T-helper 9 cell (primary cell): ENCODE data around the gene AP2A2.

Source experiments
- DNase-seq: peaks from one replicate; pipeline ENCODE4 v3.0.0-alpha.2; 2020

AP2A2 gene

GRCh38 chr11:1017269-1018005, 91.8 kb downstream of the AP2A2 start:
- DNase-seq = no peak

- DNase-seq = no peak
These were observed 92.4 kb downstream of the AP2A2 start for GRCh38 chr11:1018091-1018490.

- DNase-seq = no peak
These were observed 93.7 kb downstream of the AP2A2 start for GRCh38 chr11:1019321-1019910.

GRCh38 chr11:1020211-1020905, 94.7 kb downstream of the AP2A2 start:
- no peak for DNase-seq

- DNase-seq = no peak
These were observed 96.7 kb downstream of the AP2A2 start for GRCh38 chr11:1022411-1022810.

GRCh38 chr11:1022908-1023810, 97.5 kb downstream of the AP2A2 start:
- no peak for DNase-seq

- no peak for DNase-seq
These were observed 98.3 kb downstream of the AP2A2 start for GRCh38 chr11:1023811-1024596.

GRCh38 chr11:1024597-1025409, 99.1 kb downstream of the AP2A2 start:
- DNase-seq = no peak

GRCh38 chr11:1025410-1026162, 99.9 kb downstream of the AP2A2 start:
- no peak for DNase-seq

GRCh38 chr11:1026163-1026450, 100.4 kb downstream of the AP2A2 start:
- DNase-seq = no peak

GRCh38 chr11:1026641-1027482, 101.2 kb downstream of the AP2A2 start:
- no peak for DNase-seq

GRCh38 chr11:1027483-1028290, 102.0 kb downstream of the AP2A2 start:
- no peak for DNase-seq

- no peak for DNase-seq
These were observed 102.5 kb downstream of the AP2A2 start for GRCh38 chr11:1028291-1028540.

GRCh38 chr11:1028616-1029015, 102.9 kb downstream of the AP2A2 start:
- no peak for DNase-seq

- DNase-seq = no peak
These were observed 103.4 kb downstream of the AP2A2 start for GRCh38 chr11:1029051-1029450.

GRCh38 chr11:1029654-1030053, 104.0 kb downstream of the AP2A2 start:
- DNase-seq = no peak

GRCh38 chr11:1030086-1030485, 104.4 kb downstream of the AP2A2 start:
- DNase-seq = no peak

- DNase-seq = no peak
These were observed 104.9 kb downstream of the AP2A2 start for GRCh38 chr11:1030556-1030955.
